ENCODE measurements around the gene CBX1. TPM values are rescaled to one million over a fixed set of nuclear protein-coding genes. Genes with fewer than 3 reads are reported as not detected.

Gene CBX1
- total and polyA plus RNA-seq, 2 of the 13 experiments (the other 11 are each of a cell fraction or from before 2014, with no cell fraction given), result 17.8 to 108 TPM

DNA sequence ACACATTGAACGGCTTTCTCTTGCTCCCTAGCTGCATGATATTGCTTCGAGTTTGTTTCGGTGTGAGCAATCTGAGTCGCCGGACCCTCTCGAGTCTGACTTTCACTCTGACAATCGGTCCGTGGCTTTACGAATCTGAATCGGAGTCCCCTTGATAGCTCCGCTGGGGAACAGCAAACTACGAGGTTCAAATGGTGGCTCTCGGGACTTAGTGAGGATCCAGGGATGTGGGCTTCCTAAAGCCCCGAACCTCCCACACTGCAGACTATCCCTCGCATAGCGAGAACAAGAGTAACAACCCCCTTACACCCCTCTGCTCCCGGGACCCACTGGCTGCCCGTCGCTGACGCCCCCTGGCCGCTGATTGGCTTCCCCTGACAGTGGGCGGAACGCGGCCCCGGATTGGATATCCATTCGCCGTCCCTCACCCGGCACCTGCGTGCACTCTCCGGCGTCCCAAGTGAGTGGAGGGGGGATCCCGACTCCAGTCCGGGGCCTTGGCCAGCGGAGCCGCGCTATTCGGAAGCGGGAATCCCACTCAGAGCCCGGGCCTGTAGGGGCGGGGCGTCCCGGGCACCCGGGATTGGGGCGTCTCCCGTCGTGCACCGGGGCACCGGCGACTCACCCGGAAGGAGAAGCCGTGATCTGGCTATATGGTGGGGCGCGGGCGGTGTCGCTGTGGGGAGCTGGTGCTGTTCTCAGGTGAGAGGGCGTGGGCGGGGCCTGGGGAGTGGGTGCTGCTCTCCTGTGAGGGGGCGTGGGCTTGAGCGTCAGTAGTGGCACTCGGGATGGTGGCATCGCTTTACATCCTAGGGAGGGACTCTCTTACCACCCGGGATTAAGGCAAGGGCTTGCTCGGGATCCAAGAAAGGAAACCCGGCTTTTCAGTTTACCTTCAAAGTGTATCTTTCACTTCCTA lies 6.1 kb upstream of the CBX1 start, which contains the start of gene SNX11 (continued):
- TF ChIP-seq, protein P1, sequence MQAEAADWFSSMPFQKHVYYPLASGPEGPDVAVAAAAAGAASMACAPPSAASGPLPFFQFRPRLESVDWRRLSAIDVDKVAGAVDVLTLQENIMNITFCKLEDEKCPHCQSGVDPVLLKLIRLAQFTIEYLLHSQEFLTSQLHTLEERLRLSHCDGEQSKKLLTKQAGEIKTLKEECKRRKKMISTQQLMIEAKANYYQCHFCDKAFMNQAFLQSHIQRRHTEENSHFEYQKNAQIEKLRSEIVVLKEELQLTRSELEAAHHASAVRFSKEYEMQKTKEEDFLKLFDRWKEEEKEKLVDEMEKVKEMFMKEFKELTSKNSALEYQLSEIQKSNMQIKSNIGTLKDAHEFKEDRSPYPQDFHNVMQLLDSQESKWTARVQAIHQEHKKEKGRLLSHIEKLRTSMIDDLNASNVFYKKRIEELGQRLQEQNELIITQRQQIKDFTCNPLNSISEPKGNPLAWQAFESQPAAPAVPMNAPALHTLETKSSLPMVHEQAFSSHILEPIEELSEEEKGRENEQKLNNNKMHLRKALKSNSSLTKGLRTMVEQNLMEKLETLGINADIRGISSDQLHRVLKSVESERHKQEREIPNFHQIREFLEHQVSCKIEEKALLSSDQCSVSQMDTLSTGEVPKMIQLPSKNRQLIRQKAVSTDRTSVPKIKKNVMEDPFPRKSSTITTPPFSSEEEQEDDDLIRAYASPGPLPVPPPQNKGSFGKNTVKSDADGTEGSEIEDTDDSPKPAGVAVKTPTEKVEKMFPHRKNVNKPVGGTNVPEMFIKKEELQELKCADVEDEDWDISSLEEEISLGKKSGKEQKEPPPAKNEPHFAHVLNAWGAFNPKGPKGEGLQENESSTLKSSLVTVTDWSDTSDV (CRISPR knock-in tag; IDR thresholded peaks at IDR 0.05), result no peak; the same call in 1 of the 2 replicates
- TF ChIP-seq ZNF34 (CRISPR knock-in tag; IDR thresholded peaks at IDR 0.05; ENCODE audit: borderline replicate concordance) (0 out of 2 replicates have a peak, but pooled peaks have one; percentile 60), ZNF546 (CRISPR knock-in tag; conservative IDR thresholded peaks at IDR 0.05) (no peak; the same call in 1 of the 2 replicates), ZNF672 (CRISPR knock-in tag; IDR thresholded peaks at IDR 0.05) (no peak), ZSCAN30 (CRISPR knock-in tag; IDR thresholded peaks at IDR 0.05) (no peak), ZNF543 (CRISPR knock-in tag; IDR thresholded peaks at IDR 0.05) (peak; percentile 75; the same call in 1 of the 2 replicates), RBM22 (optimal IDR thresholded peaks at IDR 0.05; ENCODE audit: low read length) (no peak), ZNF558 (CRISPR knock-in tag; IDR thresholded peaks at IDR 0.05; ENCODE audit: borderline replicate concordance) (peak; percentile 86; the same call in 1 of the 2 replicates), EP300 (IDR thresholded peaks at IDR 0.05; ENCODE audit: low read depth in 2 of 2, low read length in 2 of 2) (peak in 1 of 2 experiments; percentile 13; a peak in 1 of 4 replicates), EP300 (CRISPR knock-in tag; IDR thresholded peaks at IDR 0.05; ENCODE audit: borderline replicate concordance) (no peak), ZNF746 (CRISPR knock-in tag; IDR thresholded peaks at IDR 0.05) (no peak; the same call in 1 of the 2 replicates), ZNF777 (CRISPR knock-in tag; IDR thresholded peaks at IDR 0.05) (peak; percentile 30; the same call in 1 of the 2 replicates), ESRRA (CRISPR knock-in tag; IDR thresholded peaks at IDR 0.05; ENCODE audit: low read depth) (no peak), ZNF790 (CRISPR knock-in tag; IDR thresholded peaks at IDR 0.05; ENCODE audit: borderline replicate concordance) (no peak), ZNF3 (CRISPR knock-in tag; IDR thresholded peaks at IDR 0.05) (no peak), ZFP90 (CRISPR knock-in tag; IDR thresholded peaks at IDR 0.05; ENCODE audit: borderline replicate concordance) (0 out of 2 replicates have a peak, but pooled peaks have one; percentile 54), NPAS2 (CRISPR knock-in tag; IDR thresholded peaks at IDR 0.05; ENCODE audit: borderline replicate concordance) (no peak), GATAD2A (CRISPR knock-in tag; IDR thresholded peaks at IDR 0.05) (peak; percentile 69)
- TF ChIP-seq, protein P2, sequence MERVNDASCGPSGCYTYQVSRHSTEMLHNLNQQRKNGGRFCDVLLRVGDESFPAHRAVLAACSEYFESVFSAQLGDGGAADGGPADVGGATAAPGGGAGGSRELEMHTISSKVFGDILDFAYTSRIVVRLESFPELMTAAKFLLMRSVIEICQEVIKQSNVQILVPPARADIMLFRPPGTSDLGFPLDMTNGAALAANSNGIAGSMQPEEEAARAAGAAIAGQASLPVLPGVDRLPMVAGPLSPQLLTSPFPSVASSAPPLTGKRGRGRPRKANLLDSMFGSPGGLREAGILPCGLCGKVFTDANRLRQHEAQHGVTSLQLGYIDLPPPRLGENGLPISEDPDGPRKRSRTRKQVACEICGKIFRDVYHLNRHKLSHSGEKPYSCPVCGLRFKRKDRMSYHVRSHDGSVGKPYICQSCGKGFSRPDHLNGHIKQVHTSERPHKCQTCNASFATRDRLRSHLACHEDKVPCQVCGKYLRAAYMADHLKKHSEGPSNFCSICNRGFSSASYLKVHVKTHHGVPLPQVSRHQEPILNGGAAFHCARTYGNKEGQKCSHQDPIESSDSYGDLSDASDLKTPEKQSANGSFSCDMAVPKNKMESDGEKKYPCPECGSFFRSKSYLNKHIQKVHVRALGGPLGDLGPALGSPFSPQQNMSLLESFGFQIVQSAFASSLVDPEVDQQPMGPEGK (CRISPR knock-in tag; IDR thresholded peaks at IDR 0.05), result peak; percentile 79
- TF ChIP-seq, protein P3, sequence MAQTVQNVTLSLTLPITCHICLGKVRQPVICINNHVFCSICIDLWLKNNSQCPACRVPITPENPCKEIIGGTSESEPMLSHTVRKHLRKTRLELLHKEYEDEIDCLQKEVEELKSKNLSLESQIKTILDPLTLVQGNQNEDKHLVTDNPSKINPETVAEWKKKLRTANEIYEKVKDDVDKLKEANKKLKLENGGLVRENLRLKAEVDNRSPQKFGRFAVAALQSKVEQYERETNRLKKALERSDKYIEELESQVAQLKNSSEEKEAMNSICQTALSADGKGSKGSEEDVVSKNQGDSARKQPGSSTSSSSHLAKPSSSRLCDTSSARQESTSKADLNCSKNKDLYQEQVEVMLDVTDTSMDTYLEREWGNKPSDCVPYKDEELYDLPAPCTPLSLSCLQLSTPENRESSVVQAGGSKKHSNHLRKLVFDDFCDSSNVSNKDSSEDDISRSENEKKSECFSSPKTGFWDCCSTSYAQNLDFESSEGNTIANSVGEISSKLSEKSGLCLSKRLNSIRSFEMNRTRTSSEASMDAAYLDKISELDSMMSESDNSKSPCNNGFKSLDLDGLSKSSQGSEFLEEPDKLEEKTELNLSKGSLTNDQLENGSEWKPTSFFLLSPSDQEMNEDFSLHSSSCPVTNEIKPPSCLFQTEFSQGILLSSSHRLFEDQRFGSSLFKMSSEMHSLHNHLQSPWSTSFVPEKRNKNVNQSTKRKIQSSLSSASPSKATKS (CRISPR knock-in tag; IDR thresholded peaks at IDR 0.05), result no peak
- TF ChIP-seq, protein P4, sequence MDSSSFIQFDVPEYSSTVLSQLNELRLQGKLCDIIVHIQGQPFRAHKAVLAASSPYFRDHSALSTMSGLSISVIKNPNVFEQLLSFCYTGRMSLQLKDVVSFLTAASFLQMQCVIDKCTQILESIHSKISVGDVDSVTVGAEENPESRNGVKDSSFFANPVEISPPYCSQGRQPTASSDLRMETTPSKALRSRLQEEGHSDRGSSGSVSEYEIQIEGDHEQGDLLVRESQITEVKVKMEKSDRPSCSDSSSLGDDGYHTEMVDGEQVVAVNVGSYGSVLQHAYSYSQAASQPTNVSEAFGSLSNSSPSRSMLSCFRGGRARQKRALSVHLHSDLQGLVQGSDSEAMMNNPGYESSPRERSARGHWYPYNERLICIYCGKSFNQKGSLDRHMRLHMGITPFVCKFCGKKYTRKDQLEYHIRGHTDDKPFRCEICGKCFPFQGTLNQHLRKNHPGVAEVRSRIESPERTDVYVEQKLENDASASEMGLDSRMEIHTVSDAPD (CRISPR knock-in tag; IDR thresholded peaks at IDR 0.05), result peak; percentile 46; the same call in 1 of the 2 replicates
